GM21360 (cell line): ENCODE data around the gene RPLP1.

Experiments
- ATAC-seq: cut with Tn5 transposase; IDR thresholded peaks from one replicate; pipeline ENCODE4 v1.9.1; 2021; ENCODE audit warnings: mild to moderate bottlenecking, moderate library complexity; ENCODE audit not compliant: unreplicated experiment

RPLP1 gene

GRCh38 chr15:69468241-69469121 lies 15.9 kb downstream of the RPLP1 start:
- ATAC-seq = no peak

GRCh38 chr15:69469467-69470201 lies 17.0 kb downstream of the RPLP1 start:
- no peak for ATAC-seq

- ATAC-seq = no peak
These were observed 19.4 kb downstream of the RPLP1 start for GRCh38 chr15:69472046-69472445.

- no peak for ATAC-seq
These were observed 19.9 kb downstream of the RPLP1 start for GRCh38 chr15:69472562-69472961.

GRCh38 chr15:69474291-69474690 lies 21.7 kb downstream of the RPLP1 start:
- ATAC-seq = no peak

- no peak for ATAC-seq
These were observed 22.3 kb downstream of the RPLP1 start for GRCh38 chr15:69474846-69475455.

GRCh38 chr15:69475769-69476358 lies 23.2 kb downstream of the RPLP1 start:
- ATAC-seq = no peak

GRCh38 chr15:69476704-69477473 lies 24.3 kb downstream of the RPLP1 start:
- ATAC-seq = no peak

- no peak for ATAC-seq
These were observed 25.7 kb downstream of the RPLP1 start for GRCh38 chr15:69478259-69478781.

GRCh38 chr15:69479081-69479480 lies 26.5 kb downstream of the RPLP1 start:
- ATAC-seq = no peak

GRCh38 chr15:69479971-69480370 lies 27.4 kb downstream of the RPLP1 start:
- ATAC-seq = no peak

- no peak for ATAC-seq
These were observed 28.3 kb downstream of the RPLP1 start for GRCh38 chr15:69480932-69481331.

GRCh38 chr15:69482686-69483256 lies 30.2 kb downstream of the RPLP1 start:
- no peak for ATAC-seq

- ATAC-seq = no peak
These were observed 32.2 kb downstream of the RPLP1 start for GRCh38 chr15:69484837-69485236.

- ATAC-seq = no peak
These were observed 34.0 kb downstream of the RPLP1 start for GRCh38 chr15:69486481-69487110.

- no peak for ATAC-seq
These were observed 36.5 kb downstream of the RPLP1 start for GRCh38 chr15:69489073-69489571.

- ATAC-seq = no peak
These were observed 37.9 kb downstream of the RPLP1 start for GRCh38 chr15:69490356-69491037.

GRCh38 chr15:69491038-69491505 lies 38.5 kb downstream of the RPLP1 start:
- no peak for ATAC-seq

- no peak for ATAC-seq
These were observed 40.8 kb downstream of the RPLP1 start for GRCh38 chr15:69493406-69493805.
